OCI-M2 (cell line): Measurements from ENCODE around the gene CNGB1.

Experiments used
- DNase-seq: peaks from one replicate; lab custom pipeline; 2025; ENCODE audit not compliant: unreplicated experiment; lab: John Stamatoyannopoulos, UW

CNGB1 gene

GRCh38 chr16:57834936-57835335 lies 136.0 kb downstream of the CNGB1 start:
- DNase-seq: no peak
